Glutamatergic neuron (in vitro differentiated cells): Measurements from ENCODE around the gene MAK. TPM values are rescaled to one million over a fixed set of nuclear protein-coding genes. Genes with fewer than 3 reads are reported as not detected.

Experiments used
- DNase-seq: peaks from one replicate; pipeline ENCODE4 v3.0.0; 2022
- H3K27ac Mint-ChIP-seq: one replicate; pipeline ENCODE4 v1.8.0; 2020; ENCODE audit warnings: mild to moderate bottlenecking, mixed read lengths, inconsistent platforms; ENCODE audit not compliant: unreplicated experiment
- H3K27me3 Mint-ChIP-seq: one replicate; pipeline ENCODE4 v1.8.0; 2020; ENCODE audit warnings: mild to moderate bottlenecking, moderate library complexity, mixed read lengths, inconsistent platforms; ENCODE audit not compliant: unreplicated experiment
- H3K36me3 Mint-ChIP-seq: one replicate; pipeline ENCODE4 v1.8.0; 2020; ENCODE audit warnings: mild to moderate bottlenecking, mixed read lengths, inconsistent platforms; ENCODE audit not compliant: unreplicated experiment
- H3K4me1 Mint-ChIP-seq: one replicate; pipeline ENCODE4 v1.8.0; 2020; ENCODE audit warnings: mild to moderate bottlenecking, low read depth, mixed read lengths, inconsistent platforms; ENCODE audit not compliant: unreplicated experiment
- H3K4me3 Mint-ChIP-seq: one replicate; pipeline ENCODE4 v1.8.0; 2020; ENCODE audit warnings: mild to moderate bottlenecking, mixed read lengths, inconsistent platforms; ENCODE audit not compliant: unreplicated experiment
- H3K9me3 Mint-ChIP-seq: one replicate; pipeline ENCODE4 v1.8.0; 2020; ENCODE audit warnings: mild to moderate bottlenecking, moderate library complexity, mixed read lengths, inconsistent platforms; ENCODE audit not compliant: unreplicated experiment
- total RNA-seq: library from RNA; stranded (reverse); fragmentation: NEBNext Ultra II Directional; extraction: Animal tissue kit (Norgen Biotek cat#: 25700); gene quantifications from one replicate; pipeline ENCODE4 v1.2.1, GENCODE V29; 2021; ENCODE audit not compliant: unreplicated experiment
- TF ChIP-seq, protein P1 (sequence below): fragments of 200-600 bp; sonication (generic); IDR thresholded peaks from one replicate; pipeline ENCODE4 v1.5.0; 2021; ENCODE audit not compliant: partially characterized antibody, unreplicated experiment

Gene MAK
- total RNA-seq, 1 donor from 2014 or later, result not detected

DNA sequence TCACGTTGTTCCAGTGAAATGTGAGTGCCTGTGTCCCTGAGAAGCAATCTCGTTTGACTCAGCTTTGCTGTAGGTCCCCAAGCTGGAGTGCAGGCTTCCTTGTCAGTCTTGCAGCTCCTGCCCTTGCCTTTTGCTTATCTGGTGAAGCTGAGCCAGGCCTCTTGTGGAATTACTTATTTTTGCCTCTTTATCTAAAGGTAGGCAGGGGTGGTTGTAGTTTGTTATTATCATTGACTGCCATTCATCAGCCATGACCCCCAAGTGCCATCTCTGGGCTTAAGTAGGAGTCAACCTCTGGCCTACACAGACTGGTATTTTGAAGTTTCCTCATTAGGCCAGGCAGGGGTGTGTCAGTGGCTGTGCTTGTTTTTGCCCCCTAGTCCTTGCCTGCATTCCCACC, 88.6 kb downstream of the MAK start:
- no peak overlapping the region for H3K4me3 Mint-ChIP-seq

DNA sequence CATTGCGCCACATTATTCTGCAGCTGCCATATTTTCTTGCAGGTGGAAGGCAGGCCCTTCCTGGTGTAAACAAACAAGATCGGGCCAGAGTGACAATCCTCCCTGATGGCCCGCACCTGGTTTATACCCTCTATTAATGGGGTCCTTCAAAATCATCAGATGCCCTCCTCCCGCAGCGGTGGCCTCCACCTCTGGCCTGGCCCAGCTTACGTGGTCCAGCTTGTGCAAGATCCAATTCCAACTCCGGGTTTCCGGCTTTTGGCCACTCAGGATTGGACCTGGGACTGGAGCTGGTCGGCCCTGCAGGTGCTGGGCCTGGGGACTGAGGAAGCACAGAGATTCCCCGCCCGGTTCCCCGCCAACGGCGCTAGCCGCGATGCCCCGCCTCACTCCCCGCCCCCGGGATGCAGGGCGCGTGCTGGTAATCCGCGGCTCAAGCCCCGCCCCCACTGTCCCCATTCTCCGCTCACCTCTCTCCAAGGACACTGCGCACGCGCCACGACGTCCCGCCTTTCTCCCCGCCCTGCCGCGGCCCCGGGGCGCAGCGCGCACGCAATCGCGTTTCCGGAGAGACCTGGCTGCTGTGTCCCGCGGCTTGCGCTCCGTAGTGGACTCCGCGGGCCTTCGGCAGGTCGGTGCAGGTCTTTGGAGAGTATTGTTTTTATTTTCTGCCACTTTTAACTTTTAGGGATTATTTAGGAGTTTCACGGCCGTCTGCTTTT, 90.9 kb downstream of the MAK start, which contains the start of gene TMEM14B:
TMEM14B (plus strand) TSS at position 555 of the 722 bp plus-strand sequence. CDS start 1,441 bp downstream, outside the sequence.
- H3K4me3 Mint-ChIP-seq, result peak within 1 kb of the TSS; percentile 92
- peak within 1 kb of the TSS; percentile 83 for H3K27ac Mint-ChIP-seq
- peaks cover 11% of the 10 kb centered on the region for H3K4me1 Mint-ChIP-seq
- no peaks in the 10 kb centered on the region for H3K36me3 Mint-ChIP-seq
- no peaks in the 10 kb centered on the region for H3K9me3 Mint-ChIP-seq
- DNase-seq, result peak; percentile 100
- TF ChIP-seq, protein P1, sequence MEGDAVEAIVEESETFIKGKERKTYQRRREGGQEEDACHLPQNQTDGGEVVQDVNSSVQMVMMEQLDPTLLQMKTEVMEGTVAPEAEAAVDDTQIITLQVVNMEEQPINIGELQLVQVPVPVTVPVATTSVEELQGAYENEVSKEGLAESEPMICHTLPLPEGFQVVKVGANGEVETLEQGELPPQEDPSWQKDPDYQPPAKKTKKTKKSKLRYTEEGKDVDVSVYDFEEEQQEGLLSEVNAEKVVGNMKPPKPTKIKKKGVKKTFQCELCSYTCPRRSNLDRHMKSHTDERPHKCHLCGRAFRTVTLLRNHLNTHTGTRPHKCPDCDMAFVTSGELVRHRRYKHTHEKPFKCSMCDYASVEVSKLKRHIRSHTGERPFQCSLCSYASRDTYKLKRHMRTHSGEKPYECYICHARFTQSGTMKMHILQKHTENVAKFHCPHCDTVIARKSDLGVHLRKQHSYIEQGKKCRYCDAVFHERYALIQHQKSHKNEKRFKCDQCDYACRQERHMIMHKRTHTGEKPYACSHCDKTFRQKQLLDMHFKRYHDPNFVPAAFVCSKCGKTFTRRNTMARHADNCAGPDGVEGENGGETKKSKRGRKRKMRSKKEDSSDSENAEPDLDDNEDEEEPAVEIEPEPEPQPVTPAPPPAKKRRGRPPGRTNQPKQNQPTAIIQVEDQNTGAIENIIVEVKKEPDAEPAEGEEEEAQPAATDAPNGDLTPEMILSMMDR, result no peak
- peaks cover 3% of the 10 kb centered on the region for H3K27me3 Mint-ChIP-seq

More for the DNA sequence above, 88.6 kb downstream of the MAK start:
- TF ChIP-seq, protein P1, result no peak
- peaks cover 7% of the 10 kb centered on the region for H3K36me3 Mint-ChIP-seq
- DNase-seq, result no peak
- H3K9me3 Mint-ChIP-seq, result no peaks in the 10 kb centered on the region
- no peak overlapping the region for H3K27ac Mint-ChIP-seq
- peaks cover 3% of the 10 kb centered on the region for H3K27me3 Mint-ChIP-seq
- peaks cover 11% of the 10 kb centered on the region for H3K4me1 Mint-ChIP-seq

DNA sequence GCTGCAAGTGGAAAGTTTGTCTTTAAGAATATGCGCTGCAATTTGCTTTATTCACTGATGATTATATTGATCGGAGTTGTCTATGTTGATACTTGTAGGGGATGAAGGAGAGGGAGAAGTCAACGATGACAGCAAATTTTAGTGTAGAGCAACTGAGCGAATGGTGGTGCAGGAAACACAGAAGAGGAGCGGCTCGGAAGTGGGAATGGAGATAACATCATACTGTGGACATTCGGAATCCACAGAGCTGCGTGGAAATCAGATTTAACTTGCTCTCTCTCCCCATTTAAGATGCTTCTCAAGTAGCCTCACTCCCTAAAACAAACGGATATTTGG, 91.5 kb downstream of the MAK start:
- H3K4me1 Mint-ChIP-seq, result peaks cover 11% of the 10 kb centered on the region
- peak overlapping the region; percentile 92 for H3K4me3 Mint-ChIP-seq

DNA sequence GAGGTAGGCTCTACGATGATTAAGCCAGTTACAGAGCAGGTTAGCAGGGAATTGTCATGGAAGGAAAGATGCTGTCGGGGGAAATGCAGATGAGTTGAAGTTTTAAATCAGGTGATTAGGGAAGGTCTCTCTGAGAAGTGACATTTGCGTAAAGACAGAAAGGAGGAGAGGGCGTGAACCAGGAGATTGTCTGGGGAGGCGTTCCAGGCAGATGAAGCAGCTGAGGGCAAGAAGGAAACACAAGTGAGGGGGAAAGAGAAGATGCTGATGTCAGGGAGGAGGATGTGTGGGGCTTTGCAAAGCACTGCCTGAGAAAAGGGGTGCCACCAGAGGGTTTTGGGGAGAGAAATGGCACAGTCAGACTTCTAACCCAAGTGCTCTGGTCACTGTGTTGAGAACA, 93.2 kb downstream of the MAK start:
- DNase-seq, result no peak
- no peaks in the 10 kb centered on the region for H3K9me3 Mint-ChIP-seq
- no peaks in the 10 kb centered on the region for H3K36me3 Mint-ChIP-seq
- H3K4me1 Mint-ChIP-seq, result peaks cover 11% of the 10 kb centered on the region
- no peak overlapping the region for H3K27ac Mint-ChIP-seq
- TF ChIP-seq, protein P1, result no peak
- peaks cover 3% of the 10 kb centered on the region for H3K27me3 Mint-ChIP-seq
- H3K4me3 Mint-ChIP-seq, result no peak overlapping the region

More for the DNA sequence above, 91.5 kb downstream of the MAK start:
- peaks cover 3% of the 10 kb centered on the region for H3K27me3 Mint-ChIP-seq
- no peak for DNase-seq
- no peaks in the 10 kb centered on the region for H3K9me3 Mint-ChIP-seq
- no peaks in the 10 kb centered on the region for H3K36me3 Mint-ChIP-seq
- TF ChIP-seq, protein P1, result no peak
- H3K27ac Mint-ChIP-seq, result peak overlapping the region; percentile 16

DNA sequence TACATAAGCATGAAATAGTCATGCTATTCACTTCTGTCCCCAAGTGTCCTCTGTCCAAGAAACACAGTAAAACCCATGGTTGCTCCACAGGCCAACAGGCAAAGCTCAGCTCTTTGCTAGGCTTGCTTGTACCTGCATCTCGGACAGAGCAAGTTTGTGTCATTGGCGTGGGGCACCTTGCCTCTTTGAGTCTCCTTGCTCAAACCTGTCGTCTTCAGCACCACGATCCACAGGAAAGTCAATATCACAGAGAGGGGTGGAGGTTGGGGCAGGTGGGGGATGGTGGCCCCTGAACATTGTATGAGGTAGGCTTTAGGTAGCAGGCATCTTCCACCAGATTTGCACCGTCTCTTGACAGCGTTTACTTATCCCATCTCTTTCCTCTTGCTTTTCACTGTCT, 94.8 kb downstream of the MAK start:
- Mint-ChIP-seq H3K4me1 (peaks cover 6% of the 10 kb centered on the region), H3K27ac (no peak overlapping the region), H3K9me3 (no peaks in the 10 kb centered on the region), H3K27me3 (no peaks in the 10 kb centered on the region), H3K4me3 (no peak overlapping the region), H3K36me3 (no peaks in the 10 kb centered on the region)
- TF ChIP-seq, protein P1, result no peak
- DNase-seq, result no peak
